Breast epithelium (tissue), 4 donors: ENCODE results near the gene AKAP9. TPM values are rescaled to one million over a fixed set of nuclear protein-coding genes. Genes with fewer than 3 reads are reported as not detected.
A peak's percentile ranks its signal among the peaks of the same experiment; 100 is the strongest.
"Not testable (repeated sequence)": the region's sequence is repeated elsewhere in the genome, so short reads cannot be mapped to it uniquely, and the experiment has no call there.

ENCODE experiments used
- DNase-seq, 2 donors: peaks; one replicate each; pipeline ENCODE4 v3.0.0-alpha.2; 2019; ENCODE audit warnings: low spot score in 2 of 2
- H3K27ac ChIP-seq, 2 donors: fragments of 200-600 bp; sonication (generic) in 1 of 2; one replicate each; pipeline ENCODE4 v1.5.1; 2016 to 2019; ENCODE audit warnings: mild to moderate bottlenecking in 1 of 2
- H3K27me3 ChIP-seq, 2 donors: fragments of 200-600 bp; sonication (generic) in 1 of 2; one replicate each; pipeline versions ENCODE4 v1.5.1 to v1.6.0; 2017 to 2019; ENCODE audit warnings: control low read depth in 1 of 2, mild to moderate bottlenecking in 1 of 2
- H3K36me3 ChIP-seq: fragments of 200-600 bp; one replicate; pipeline ENCODE4 v1.5.1; 2019
- H3K4me1 ChIP-seq, 2 donors: fragments of 200-600 bp; sonication (generic); one replicate each; pipeline ENCODE4 v1.5.1; 2016 to 2019; ENCODE audit warnings: control low read depth in 1 of 2
- H3K4me3 ChIP-seq, 3 donors: fragments of 200-600 bp; sonication (generic); 1 replicate in 2 of 3; 2 replicates in 1 of 3; pipeline ENCODE4 v1.5.1; 2016 to 2019; ENCODE audit warnings: mild to moderate bottlenecking in 3 of 3, moderate library complexity in 2 of 3
- H3K9me3 ChIP-seq, 2 donors: fragments of 200-600 bp; sonication (generic) in 1 of 2; one replicate each; pipeline ENCODE4 v1.5.1; 2016 to 2019; ENCODE audit warnings: control low read depth in 1 of 2
- POLR2A ChIP-seq: fragments of 450-650 bp; IDR thresholded peaks from one replicate; pipeline ENCODE4 v1.6.1; 2016; ENCODE audit warnings: antibody characterized with exemption, mild to moderate bottlenecking, moderate library complexity
- POLR2AphosphoS5 ChIP-seq, 3 donors: sonication (generic); formaldehyde crosslinking; IDR thresholded peaks; one replicate each; pipeline ENCODE4 v1.6.1; 2017; ENCODE audit warnings: antibody characterized with exemption in 3 of 3
- intact Hi-C: fragments of 100-400 bp; cut with DNase I; formaldehyde crosslinking; loops from one replicate; pipeline ENCODE4 v1.15.1; 2023; ENCODE audit warnings: low total_unique reads
- total RNA-seq, 3 donors: library from RNA; depleted of rRNA; stranded (reverse); fragments of >200 nt; gene quantifications; one replicate each; pipeline ENCODE4 v1.1.0, GENCODE V29; 2016
- TF ChIP-seq, protein P1 (sequence below), 3 donors: fragments of 450-650 bp; IDR thresholded peaks; one replicate each; pipeline ENCODE4 v1.5.1; 2016 to 2017; ENCODE audit warnings: antibody characterized with exemption in 3 of 3, mild to moderate bottlenecking in 3 of 3, moderate library complexity in 3 of 3

Gene AKAP9
- 100 to 1,000 TPM in 2 of 3 donors, 10 to 100 TPM in 1; 73.3 to 193 (median 124) TPM for total RNA-seq

DNA sequence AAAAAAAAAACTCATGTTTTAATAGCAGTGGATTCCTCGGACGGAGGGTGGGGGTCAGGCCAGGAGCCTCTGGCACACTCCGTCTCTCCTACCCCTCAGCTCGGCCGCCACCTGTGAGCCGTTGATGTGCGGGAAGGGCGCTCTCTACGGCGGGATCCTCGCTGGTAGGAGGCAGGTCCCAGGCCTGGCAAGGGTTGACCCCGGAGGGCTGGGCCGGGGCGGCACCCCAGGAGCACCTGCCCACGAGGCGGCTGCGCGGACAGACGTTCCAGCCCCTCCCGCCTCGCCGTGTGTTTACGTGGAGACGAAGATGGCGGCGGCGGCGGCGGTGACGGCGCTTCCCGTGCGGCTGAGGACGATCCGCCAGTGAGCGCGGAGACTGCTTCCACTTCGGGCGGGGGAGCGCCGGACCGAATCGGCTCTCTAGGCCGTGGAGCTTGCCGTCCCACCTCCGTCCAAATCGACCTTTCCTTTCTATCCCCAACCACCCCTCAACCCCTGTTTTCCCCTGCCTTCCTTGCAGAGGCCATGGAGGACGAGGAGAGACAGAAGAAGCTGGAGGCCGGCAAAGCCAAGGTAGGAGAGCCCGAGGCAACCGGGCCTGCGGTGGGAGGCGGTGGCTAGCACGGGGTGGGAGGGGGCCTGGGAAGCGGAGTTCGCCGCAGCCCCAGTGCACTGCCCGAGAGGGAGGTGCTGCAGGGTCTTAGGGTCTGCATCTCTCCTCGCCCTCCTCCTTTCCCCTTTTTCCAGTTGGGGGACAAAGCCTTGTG lies at the start of gene AKAP9:
Gene AKAP9 (plus strand): TSS at position 291 of the 770 bp plus-strand sequence. CDS start 238 bp downstream, at position 529.
- TF ChIP-seq, protein P1, sequence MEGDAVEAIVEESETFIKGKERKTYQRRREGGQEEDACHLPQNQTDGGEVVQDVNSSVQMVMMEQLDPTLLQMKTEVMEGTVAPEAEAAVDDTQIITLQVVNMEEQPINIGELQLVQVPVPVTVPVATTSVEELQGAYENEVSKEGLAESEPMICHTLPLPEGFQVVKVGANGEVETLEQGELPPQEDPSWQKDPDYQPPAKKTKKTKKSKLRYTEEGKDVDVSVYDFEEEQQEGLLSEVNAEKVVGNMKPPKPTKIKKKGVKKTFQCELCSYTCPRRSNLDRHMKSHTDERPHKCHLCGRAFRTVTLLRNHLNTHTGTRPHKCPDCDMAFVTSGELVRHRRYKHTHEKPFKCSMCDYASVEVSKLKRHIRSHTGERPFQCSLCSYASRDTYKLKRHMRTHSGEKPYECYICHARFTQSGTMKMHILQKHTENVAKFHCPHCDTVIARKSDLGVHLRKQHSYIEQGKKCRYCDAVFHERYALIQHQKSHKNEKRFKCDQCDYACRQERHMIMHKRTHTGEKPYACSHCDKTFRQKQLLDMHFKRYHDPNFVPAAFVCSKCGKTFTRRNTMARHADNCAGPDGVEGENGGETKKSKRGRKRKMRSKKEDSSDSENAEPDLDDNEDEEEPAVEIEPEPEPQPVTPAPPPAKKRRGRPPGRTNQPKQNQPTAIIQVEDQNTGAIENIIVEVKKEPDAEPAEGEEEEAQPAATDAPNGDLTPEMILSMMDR (IDR thresholded peaks at IDR 0.05): peak in 1 of 3 donors; percentile 9
- TF ChIP-seq POLR2A: peak; percentile 71
- peak; percentile 65 to 94 (median 86) for TF ChIP-seq POLR2AphosphoS5 (IDR thresholded peaks at IDR 0.05)
- peak within 1 kb of the TSS; percentile 80 to 89 (median 82) for H3K4me3 ChIP-seq
- no peaks in the 10 kb centered on the region for H3K36me3 ChIP-seq
- H3K4me1 ChIP-seq: peaks cover 4 to 8% of the 10 kb centered on the region in 2 donors
- DNase-seq: peak; percentile 90 to 91
- no peaks in the 10 kb centered on the region for H3K27me3 ChIP-seq
- intact Hi-C loops: loop anchor here (10.0 kb wide), 1 partner anchor 194 kb away; the partner anchor contains the start of gene CYP51A1
- H3K27ac ChIP-seq: peak within 1 kb of the TSS; percentile 97 to 98
- H3K9me3 ChIP-seq: no peaks in the 10 kb centered on the region

DNA sequence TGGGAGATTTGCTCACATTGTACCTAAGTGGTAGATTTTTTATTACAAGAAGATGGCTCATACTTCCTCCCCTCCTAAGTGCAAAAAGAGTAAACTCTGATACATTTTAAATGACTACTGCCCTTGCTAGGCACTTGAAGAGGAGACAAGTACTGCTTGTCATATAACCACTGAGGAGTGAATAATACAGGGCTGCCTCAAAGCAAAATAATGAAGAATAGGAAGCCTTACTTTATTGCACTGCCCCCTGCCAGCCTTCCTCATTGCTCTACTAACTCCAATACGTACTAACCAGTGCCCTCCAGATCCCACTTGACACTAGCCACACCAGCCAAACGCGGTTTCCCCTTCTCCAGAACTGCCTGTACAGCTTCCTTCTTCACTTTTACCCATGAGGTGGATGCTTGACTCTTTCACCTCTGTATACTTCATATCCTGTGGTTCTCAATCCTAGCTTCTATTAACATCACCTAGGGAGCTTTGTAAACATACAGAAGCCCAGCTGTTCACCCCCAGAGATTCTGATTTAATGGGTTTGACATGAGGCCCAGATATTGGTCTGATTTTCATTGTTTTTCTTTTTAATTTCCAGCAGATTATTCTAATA lies 48.5 kb upstream of the AKAP9 start:
- intact Hi-C loops: no loop called here
- no peak for TF ChIP-seq POLR2A
- no peak for TF ChIP-seq POLR2AphosphoS5 (IDR thresholded peaks at IDR 0.05)
- TF ChIP-seq, protein P1 (IDR thresholded peaks at IDR 0.05): no peak
- no peaks in the 10 kb centered on the region for H3K4me1 ChIP-seq
- DNase-seq: no peak
- H3K4me3 ChIP-seq: no peak overlapping the region
- H3K9me3 ChIP-seq: peaks cover 0 to 7% of the 10 kb centered on the region in 2 donors
- H3K27me3 ChIP-seq: no peaks in the 10 kb centered on the region
- H3K36me3 ChIP-seq: no peaks in the 10 kb centered on the region
- no peak overlapping the region for H3K27ac ChIP-seq

DNA sequence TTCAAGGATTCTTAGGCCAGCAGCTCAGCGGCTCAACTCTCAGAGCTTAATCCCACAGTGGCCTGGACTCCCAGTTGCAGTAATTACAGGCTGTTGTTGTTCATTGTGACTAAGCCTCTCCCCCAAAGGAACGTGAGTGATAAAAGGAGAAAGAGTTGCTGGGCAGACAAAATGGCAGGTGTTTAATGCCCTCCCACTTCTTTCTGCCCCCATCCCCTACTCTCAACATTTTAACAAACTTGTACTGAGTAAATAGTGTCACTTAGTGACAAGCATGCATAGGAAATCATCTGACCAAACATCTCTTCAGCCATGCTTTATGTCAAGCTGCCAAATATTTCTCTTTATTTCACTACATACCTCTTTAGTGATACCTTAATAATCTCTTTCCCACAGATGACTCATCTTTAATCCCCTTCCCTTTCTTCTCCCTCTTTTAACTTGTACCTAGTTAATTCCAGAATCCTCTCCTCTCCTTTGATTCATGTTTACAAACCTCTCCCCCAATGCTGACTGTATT lies 47.8 kb upstream of the AKAP9 start:
- no peak overlapping the region for H3K27ac ChIP-seq
- peaks cover 0 to under 1% of the 10 kb centered on the region in 2 donors for H3K9me3 ChIP-seq
- H3K36me3 ChIP-seq: no peaks in the 10 kb centered on the region
- no peak for TF ChIP-seq POLR2A
- no peak for TF ChIP-seq POLR2AphosphoS5 (IDR thresholded peaks at IDR 0.05)
- TF ChIP-seq, protein P1 (IDR thresholded peaks at IDR 0.05): no peak
- DNase-seq: no peak
- H3K27me3 ChIP-seq: no peaks in the 10 kb centered on the region
- no peak overlapping the region for H3K4me3 ChIP-seq
- intact Hi-C loops: no loop called here
- no peaks in the 10 kb centered on the region for H3K4me1 ChIP-seq

DNA sequence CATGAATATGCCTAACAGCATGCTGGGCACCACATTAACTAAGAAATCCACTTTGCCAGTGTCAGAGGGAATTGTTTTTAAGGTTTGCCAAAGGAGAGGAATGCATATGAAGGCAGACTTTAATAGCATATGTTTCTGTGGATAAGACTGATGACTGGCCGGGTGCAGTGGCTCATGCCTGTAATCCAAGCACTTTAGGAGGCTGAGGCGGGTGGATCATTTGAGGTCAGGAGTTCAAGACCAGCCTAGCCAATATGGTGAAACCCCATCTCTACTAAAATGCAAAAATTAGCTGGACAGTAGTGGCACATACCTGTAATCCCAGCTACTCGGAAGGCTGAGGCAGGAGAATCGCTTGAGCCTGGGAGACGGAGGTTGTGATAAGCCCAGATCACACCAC lies 47.0 kb upstream of the AKAP9 start:
- H3K9me3 ChIP-seq, intact Hi-C loops, H3K27me3 ChIP-seq, H3K4me3 ChIP-seq, H3K4me1 ChIP-seq, H3K27ac ChIP-seq, H3K36me3 ChIP-seq, DNase-seq: not testable (repeated sequence)

DNA sequence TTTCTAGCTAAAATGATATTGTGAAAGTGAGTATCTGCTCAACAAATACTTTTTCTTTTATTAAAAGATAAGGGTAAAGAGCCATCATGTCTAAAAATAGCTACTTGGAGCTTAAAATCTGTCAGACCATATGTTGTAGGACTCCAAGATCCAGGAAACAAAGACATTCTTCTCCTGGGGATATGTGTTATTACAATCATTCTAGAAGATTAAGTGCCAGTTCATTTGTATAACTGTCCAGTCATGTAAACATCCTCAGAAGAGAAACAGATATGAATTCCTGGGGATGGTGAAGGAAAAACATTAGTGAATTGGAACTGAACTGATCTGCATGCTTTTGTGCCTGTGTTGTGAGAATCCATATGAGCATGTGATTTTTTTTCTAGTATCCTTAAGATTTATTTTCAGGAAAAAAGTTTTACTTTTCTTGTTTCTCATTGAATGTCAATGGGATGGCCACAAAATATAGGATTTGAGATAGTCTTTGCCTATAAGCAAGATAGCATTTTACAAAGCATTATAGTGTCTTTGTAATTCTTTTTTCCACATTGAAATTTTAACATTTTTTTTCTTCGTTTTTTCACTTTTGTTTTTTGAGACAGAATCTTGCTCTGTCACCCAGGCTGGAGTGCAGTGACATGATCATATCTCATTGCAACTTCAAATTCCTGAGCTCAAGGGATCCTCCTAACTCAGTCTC lies 45.7 kb upstream of the AKAP9 start:
- no peaks in the 10 kb centered on the region for H3K4me1 ChIP-seq
- TF ChIP-seq, protein P1 (IDR thresholded peaks at IDR 0.05): no peak
- TF ChIP-seq POLR2AphosphoS5 (IDR thresholded peaks at IDR 0.05): no peak
- no peak for TF ChIP-seq POLR2A
- intact Hi-C loops: no loop called here
- H3K27ac ChIP-seq: no peak overlapping the region
- H3K4me3 ChIP-seq: no peak overlapping the region
- no peak for DNase-seq
- no peaks in the 10 kb centered on the region for H3K9me3 ChIP-seq
- H3K27me3 ChIP-seq: no peaks in the 10 kb centered on the region
- H3K36me3 ChIP-seq: no peaks in the 10 kb centered on the region
